GM12878 (cell line): ENCODE results near the gene UFD1. TPM values are rescaled to one million over a fixed set of nuclear protein-coding genes. Genes with fewer than 3 reads are reported as not detected.

Source experiments
- ATAC-seq: fragments of 200-7000 bp; cut with Tn5 transposase; 3 replicates; pipeline ENCODE4 v1.9.1; 2020; ENCODE audit warnings: mild to moderate bottlenecking, moderate library complexity
- BruUV-seq: library from RNA; stranded (reverse); fragments of 400-500 nt; replicated peaks from 2 replicates; lab custom pipeline; 2021; lab: Mats Ljungman, UMichigan
- CTCF ChIA-PET: fragments of 300-600 bp; sonication (Branson Sonifier 250); formaldehyde crosslinking; extraction: SDS; loops from one replicate; lab custom pipeline; 2021; ENCODE audit warnings: inconsistent platforms; lab: Yijun Ruan, JAX
- POLR2A ChIA-PET: fragments of 350-600 bp; formaldehyde crosslinking; extraction: SDS; loops from one replicate; lab custom pipeline; 2021; ENCODE audit warnings: inconsistent platforms; lab: Charles Lee
- RAD21 ChIA-PET: fragments of 300-600 bp; sonication (Branson Sonifier 250); formaldehyde crosslinking; loops from one replicate; lab custom pipeline; 2023; ENCODE audit warnings: antibody characterized with exemption; ENCODE audit not compliant: unreplicated experiment; lab: Charles Lee
- SMC1A ChIA-PET: fragments of 300-600 bp; sonication (Branson Sonifier 250); formaldehyde crosslinking; loops from one replicate; lab custom pipeline; 2023; ENCODE audit not compliant: unreplicated experiment, uncharacterized antibody; lab: Charles Lee
- DNase-seq: peaks from one replicate; pipeline ENCODE4 v3.0.0-alpha.2; 2011; ENCODE audit warnings: low read depth, low spot score
- FAIRE-seq: peaks from 3 replicates; lab custom pipeline; 2011; peaks lifted over from hg19 to GRCh38; lab: Jason Lieb, UNC
- H2AFZ ChIP-seq: 2 replicates; pipeline ENCODE4 v1.6.0; 2011; ENCODE audit warnings: low read depth, low read length, control low read depth; ENCODE audit not compliant: control insufficient read depth
- H3K27ac ChIP-seq: 2 replicates; pipeline ENCODE4 v1.5.1; 2011; ENCODE audit warnings: control low read depth; ENCODE audit not compliant: control insufficient read depth, insufficient read depth
- H3K27me3 ChIP-seq, 2 experiments: replicated peaks in 1 of 2; 2 replicates each; pipeline versions ENCODE4 v1.6.0 to v1.6.1; 2011; ENCODE audit warnings: low read length in 1 of 2; ENCODE audit not compliant: control insufficient read depth in 2 of 2, insufficient read depth in 2 of 2
- H3K36me3 ChIP-seq, 2 experiments: 2 replicates each; pipeline ENCODE4 v1.5.1; 2011; ENCODE audit warnings: low read length in 1 of 2; ENCODE audit not compliant: control insufficient read depth in 2 of 2, insufficient read depth in 2 of 2
- H3K4me1 ChIP-seq: 2 replicates; pipeline ENCODE4 v1.6.1; 2011; ENCODE audit warnings: mild to moderate bottlenecking, low read length, moderate library complexity, mixed read lengths; ENCODE audit not compliant: control insufficient read depth, insufficient read depth
- H3K4me2 ChIP-seq: 2 replicates; pipeline ENCODE4 v1.6.0; 2011; ENCODE audit warnings: control low read depth; ENCODE audit not compliant: control insufficient read depth, insufficient read depth
- H3K4me3 ChIP-seq: fragments of 200-600 bp; sonication (generic); 2 replicates; pipeline ENCODE4 v1.5.1; 2016
- H3K79me2 ChIP-seq: 2 replicates; pipeline ENCODE4 v1.6.0; 2011; ENCODE audit warnings: low read length; ENCODE audit not compliant: control insufficient read depth, insufficient read depth
- H3K9ac ChIP-seq: 2 replicates; pipeline ENCODE4 v1.8.0; 2011; ENCODE audit warnings: low read length, control low read depth, mixed read lengths; ENCODE audit not compliant: control insufficient read depth, insufficient read depth
- H3K9me3 ChIP-seq: replicated peaks from 3 replicates; pipeline ENCODE4 v1.5.1; 2011; ENCODE audit warnings: mild to moderate bottlenecking, low read length; ENCODE audit not compliant: control insufficient read depth, insufficient read depth
- H4K20me1 ChIP-seq: 2 replicates; pipeline ENCODE4 v1.6.0; 2011; ENCODE audit not compliant: control insufficient read depth, insufficient read depth
- ASH2L ChIP-seq: fragments of 300-600, 200-600 bp; sonication (generic); IDR thresholded peaks from 2 replicates; pipeline ENCODE4 v1.6.1; 2017; ENCODE audit warnings: low read depth, mild to moderate bottlenecking, borderline replicate concordance
- MEF2B ChIP-seq: fragments of 450-650 bp; IDR thresholded peaks from 2 replicates; pipeline ENCODE4 v1.6.1; 2018; ENCODE audit warnings: mild to moderate bottlenecking, moderate library complexity; ENCODE audit not compliant: partially characterized antibody, poor library complexity, severe bottlenecking
- MTA3 ChIP-seq: IDR thresholded peaks from 2 replicates; pipeline ENCODE4 v1.6.1; 2012; ENCODE audit warnings: low read length, inconsistent platforms, borderline replicate concordance
- NR2C1 ChIP-seq: fragments of 450-650 bp; IDR thresholded peaks from 2 replicates; pipeline ENCODE4 v1.6.1; 2017; ENCODE audit warnings: antibody characterized with exemption, mild to moderate bottlenecking, moderate library complexity
- NRF1 ChIP-seq: conservative IDR thresholded peaks from 2 replicates; pipeline ENCODE4 v1.6.1; 2011; ENCODE audit warnings: mild to moderate bottlenecking, low read depth, low read length, improper control_type of control experiment
- PAX8 ChIP-seq: fragments of 450-650 bp; IDR thresholded peaks from 2 replicates; pipeline ENCODE4 v1.6.1; 2017; ENCODE audit warnings: mild to moderate bottlenecking, moderate library complexity
- PBX3 ChIP-seq: IDR thresholded peaks from 2 replicates; pipeline ENCODE4 v1.6.1; 2011; ENCODE audit warnings: mild to moderate bottlenecking, low read depth, low read length, moderate library complexity; ENCODE audit not compliant: insufficient replicate concordance
- RELA ChIP-seq: fragments of 450-650 bp; IDR thresholded peaks from 2 replicates; pipeline ENCODE4 v1.8.0; 2014; ENCODE audit warnings: borderline replicate concordance; ENCODE audit not compliant: partially characterized antibody
- SMAD1 ChIP-seq: fragments of 450-650 bp; IDR thresholded peaks from 2 replicates; pipeline ENCODE4 v1.6.1; 2018; ENCODE audit warnings: mild to moderate bottlenecking, low read depth; ENCODE audit not compliant: partially characterized antibody
- SRF ChIP-seq, 2 experiments: IDR thresholded peaks; 2 replicates each; pipeline ENCODE4 v1.6.1; 2011; ENCODE audit warnings: low read depth in 2 of 2, low read length in 2 of 2, mild to moderate bottlenecking in 1 of 2, moderate library complexity in 1 of 2
- STAT1 ChIP-seq: fragments of 450-650 bp; conservative IDR thresholded peaks from 2 replicates; pipeline ENCODE4 v1.6.1; 2014; ENCODE audit warnings: antibody characterized with exemption, mild to moderate bottlenecking
- TARDBP ChIP-seq: IDR thresholded peaks from 2 replicates; pipeline ENCODE4 v1.6.1; 2016; ENCODE audit warnings: borderline replicate concordance
- TCF12 ChIP-seq: IDR thresholded peaks from 2 replicates; pipeline ENCODE4 v1.6.1; 2011; ENCODE audit warnings: low read depth, mild to moderate bottlenecking, low read length
- ZBED1 ChIP-seq: IDR thresholded peaks from 2 replicates; pipeline ENCODE4 v1.6.1; 2016; ENCODE audit warnings: borderline replicate concordance
- ZBTB40 ChIP-seq: fragments of 450-650 bp; IDR thresholded peaks from 2 replicates; pipeline ENCODE4 v1.6.1; 2016; ENCODE audit warnings: mild to moderate bottlenecking, moderate library complexity, borderline replicate concordance
- ZNF207 ChIP-seq: fragments of 450-650 bp; IDR thresholded peaks from 2 replicates; pipeline ENCODE4 v1.6.1; 2014; ENCODE audit warnings: antibody characterized with exemption, mild to moderate bottlenecking, borderline replicate concordance
- WGBS: methylation state at CpG from one replicate; pipeline ENCODE4 v1.1.6; 2016; ENCODE audit warnings: low lambda C conversion rate; ENCODE audit not compliant: insufficient replicate concordance, insufficient coverage; ENCODE audit errors: missing lambda C conversion rate; 5-methylcytosine and 5-hydroxymethylcytosine counted together
- in situ Hi-C: fragments of 300-500 bp; cut with MboI; formaldehyde crosslinking; loops from 9 replicates; pipeline ENCODE4 v1.14.3; 2018; ENCODE audit warnings: mixed read lengths
- intact Hi-C: fragments of 100-400 bp; cut with micrococcal nuclease; formaldehyde crosslinking; loops from one replicate; pipeline ENCODE4 v1.14.2; 2022; ENCODE audit not compliant: unreplicated experiment
- polyA plus RNA-seq, 11 experiments: library from polyadenylated mRNA; depleted of rRNA in 4 of 11; unstranded in 6 of 11; stranded (reverse) in 5 of 11; fragments of >200 nt; fragmentation: Nextera tagmentation in 4 of 11; fragmentation: Illumina TruSeq in 1 of 11; extraction: Ambion mirVana in 4 of 11; extraction: Trizol in 1 of 11; gene quantifications; 1 replicate in 1 of 11; 2 replicates in 10 of 11; pipeline versions ENCODE4 v1.2.1 to v1.2.3, GENCODE V29; 2011 to 2016; ENCODE audit warnings: inconsistent platforms in 2 of 11, missing spikeins in 2 of 11, low read depth in 1 of 11
- total RNA-seq, 4 experiments: library from RNA; depleted of rRNA in 3 of 4; stranded (reverse); fragments of >200 nt in 3 of 4; fragmentation: Illumina TruSeq in 1 of 4; extraction: Trizol in 1 of 4; gene quantifications; 2 replicates each; pipeline versions ENCODE4 v1.2.1 to v1.2.3, GENCODE V29; 2013 to 2021

Gene UFD1
- total and polyA plus RNA-seq, 10 of the 15 experiments (the other 5 are each of a cell fraction or from before 2014, with no cell fraction given) = 67.2 to 143 (median 117) TPM

- no peaks in the 10 kb centered on the region for H3K79me2 ChIP-seq
- POLR2A ChIA-PET = no interaction called here
- no peak overlapping the region for H3K27ac ChIP-seq
- intact Hi-C loops = no loop called here
- no peak overlapping the region for H3K4me3 ChIP-seq
- no peaks in the 10 kb centered on the region for H3K27me3 ChIP-seq
- H4K20me1 ChIP-seq = no peaks in the 10 kb centered on the region
- TF ChIP-seq ZBTB40 = no peak
- no peak for TF ChIP-seq SRF (IDR thresholded peaks at IDR 0.05; ENCODE audit: low read depth in 2 of 2, low read length in 2 of 2)
- no peak for TF ChIP-seq ASH2L
- TF ChIP-seq STAT1 = no peak
- no peak for TF ChIP-seq PBX3
- TF ChIP-seq NRF1 = no peak
- no peak for TF ChIP-seq MEF2B
- no peak for TF ChIP-seq NR2C1
- no peak for TF ChIP-seq MTA3
- no peak for TF ChIP-seq ZBED1
- no peak for TF ChIP-seq TCF12
- no peak for TF ChIP-seq ZNF207
- TF ChIP-seq RELA = no peak
- TF ChIP-seq PAX8 = no peak
- no peak for TF ChIP-seq SMAD1
- no peak for TF ChIP-seq TARDBP
- TF ChIP-seq, all 136 proteins: peak for 0
- H3K4me1 ChIP-seq = no peaks in the 10 kb centered on the region
- no peak overlapping the region for H2AFZ ChIP-seq
- ATAC-seq (no peak), DNase-seq (no peak), FAIRE-seq (no peak)
- peaks cover 6 to 20% of the 10 kb centered on the region in 2 experiments; a peak in 3 of 4 replicates for H3K36me3 ChIP-seq
- RAD21 ChIA-PET = no interaction called here
- CTCF ChIA-PET = no interaction called here
- BruUV-seq = no TSS peak
- H3K9ac ChIP-seq = no peak overlapping the region
- SMC1A ChIA-PET = no interaction called here
- H3K4me2 ChIP-seq = no peak overlapping the region
- 92% methylated on average over 11 of the region's 12 CpGs for WGBS
- in situ Hi-C loops = loop anchor here (5.0 kb wide), 1 partner anchor 51 kb away; no protein-coding TSS in a partner anchor
- no peaks in the 10 kb centered on the region for H3K9me3 ChIP-seq
Observed at GRCh38 chr22:19515654-19516377, 36.8 kb upstream of the UFD1 start.
